Coronary artery (tissue), 2 donors: Measurements from ENCODE around the gene SH3GL1.

Experiments
- DNase-seq: peaks from one replicate; pipeline ENCODE4 v3.0.0-alpha.2; 2017; ENCODE audit warnings: low spot score
- H3K27ac ChIP-seq, 2 donors: fragments of 200-600 bp; sonication (generic); one replicate each; pipeline ENCODE4 v1.5.1; 2016 to 2019
- H3K4me3 ChIP-seq: fragments of 200-600 bp; sonication (generic); 2 replicates; pipeline ENCODE4 v1.5.1; 2016; ENCODE audit warnings: mild to moderate bottlenecking, moderate library complexity
- CTCF ChIP-seq: fragments of 200-600 bp; sonication (generic); IDR thresholded peaks from one replicate; pipeline ENCODE4 v1.5.1; 2019; ENCODE audit warnings: antibody characterized with exemption

Gene SH3GL1

GRCh38 chr19:4347521-4347920 lies 52.8 kb downstream of the SH3GL1 start:
- TF ChIP-seq CTCF, result no peak
- no peak overlapping the region for H3K27ac ChIP-seq
- H3K4me3 ChIP-seq, result no peak overlapping the region
- no peak for DNase-seq

GRCh38 chr19:4346020-4346383 lies 54.3 kb downstream of the SH3GL1 start:
- H3K4me3 ChIP-seq, result no peak overlapping the region
- no peak for TF ChIP-seq CTCF
- no peak overlapping the region for H3K27ac ChIP-seq
- no peak for DNase-seq

- no peak for TF ChIP-seq CTCF
- peak; percentile 72 for DNase-seq
- H3K4me3 ChIP-seq, result no peak overlapping the region
- H3K27ac ChIP-seq, result no peak overlapping the region
Observed at GRCh38 chr19:4345342-4346019, 54.9 kb downstream of the SH3GL1 start.

GRCh38 chr19:4343370-4344307 lies 56.7 kb downstream of the SH3GL1 start, which contains the start of gene MPND:
Gene MPND (plus strand): TSS chr19:4343562. CDS start chr19:4343594, 32 bp downstream.
- peak; percentile 94 for DNase-seq
- peak within 1 kb of the TSS; percentile 84 to 94 for H3K27ac ChIP-seq
- TF ChIP-seq CTCF, result no peak
- H3K4me3 ChIP-seq, result peak within 1 kb of the TSS; percentile 94

GRCh38 chr19:4342615-4343369 lies 57.6 kb downstream of the SH3GL1 start:
- peak overlapping the region; percentile 94 for H3K4me3 ChIP-seq
- peak; percentile 98 for DNase-seq
- peak overlapping the region; percentile 84 to 94 for H3K27ac ChIP-seq
- TF ChIP-seq CTCF, result no peak

GRCh38 chr19:4342314-4342614 lies 58.1 kb downstream of the SH3GL1 start:
- no peak for DNase-seq
- peak overlapping the region; percentile 83 to 94 for H3K27ac ChIP-seq
- peak overlapping the region; percentile 94 for H3K4me3 ChIP-seq
- TF ChIP-seq CTCF, result no peak
